Stomach (tissue), 4 donors: ENCODE results near the gene DZIP1.

Source experiments
- CTCF ChIP-seq, 7 experiments: fragments of 450-650 bp in 4 of 7; fragments of 200-600 bp in 3 of 7; sonication (generic) in 3 of 7; IDR thresholded peaks; one replicate each; pipeline ENCODE4 v1.5.1; 2016 to 2019; ENCODE audit warnings: antibody characterized with exemption in 7 of 7, control low read depth in 2 of 7, mild to moderate bottlenecking in 1 of 7
- EP300 ChIP-seq: sonication (generic); formaldehyde crosslinking; IDR thresholded peaks from one replicate; pipeline ENCODE4 v1.6.1; 2017; ENCODE audit warnings: antibody characterized with exemption
- POLR2A ChIP-seq, 4 donors: fragments of 450-650 bp; IDR thresholded peaks; one replicate each; pipeline ENCODE4 v1.6.1; 2016; ENCODE audit warnings: antibody characterized with exemption in 4 of 4, control low read depth in 2 of 4, mild to moderate bottlenecking in 1 of 4, moderate library complexity in 1 of 4
- POLR2AphosphoS5 ChIP-seq, 3 donors: sonication (generic); formaldehyde crosslinking; IDR thresholded peaks; one replicate each; pipeline ENCODE4 v1.6.1; 2016; ENCODE audit warnings: antibody characterized with exemption in 3 of 3

GRCh38 chr13:95679722-95680121 lies 35.2 kb upstream of the DZIP1 start:
- no peak for TF ChIP-seq CTCF (IDR thresholded peaks at IDR 0.05)
- no peak for TF ChIP-seq POLR2A (IDR thresholded peaks at IDR 0.05)
- TF ChIP-seq EP300 = no peak
- TF ChIP-seq POLR2AphosphoS5 (IDR thresholded peaks at IDR 0.05) = no peak
